ENCODE results near the gene SPDYE17.
"Not testable (repeated sequence)": the region's sequence is repeated elsewhere in the genome, so short reads cannot be mapped to it uniquely, and the experiment has no call there.

DNA sequence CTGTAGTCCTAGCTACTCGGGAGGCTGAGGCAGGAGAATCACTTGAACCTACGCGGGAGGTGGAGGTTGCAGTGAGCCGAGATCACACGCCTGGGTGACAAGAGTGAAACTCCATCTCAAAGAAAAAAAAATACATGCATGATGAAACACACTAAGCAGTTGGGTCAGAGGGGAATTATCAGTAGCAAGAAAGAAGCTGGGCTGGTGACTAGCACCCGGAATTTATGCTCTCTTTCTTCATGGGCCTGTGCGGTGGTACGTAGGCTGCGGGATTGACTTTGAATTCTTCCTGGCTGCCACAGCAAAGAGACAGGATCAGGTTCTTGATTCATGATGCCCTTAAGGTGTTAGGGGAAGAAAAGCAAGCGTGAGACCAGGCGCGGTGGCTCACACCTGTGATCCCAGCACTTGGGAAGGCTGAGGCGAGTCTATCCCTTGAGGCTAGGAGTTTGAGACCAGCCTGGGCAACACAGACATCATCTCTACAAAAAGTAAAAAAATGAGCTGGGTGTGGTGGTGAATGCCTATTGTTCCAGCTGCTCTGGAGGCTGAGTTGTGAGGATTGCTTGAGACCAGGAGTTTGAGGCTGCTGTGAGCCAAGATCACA is 54.3 kb downstream of the SPDYE17 start:
- TF ChIP-seq, protein P1, sequence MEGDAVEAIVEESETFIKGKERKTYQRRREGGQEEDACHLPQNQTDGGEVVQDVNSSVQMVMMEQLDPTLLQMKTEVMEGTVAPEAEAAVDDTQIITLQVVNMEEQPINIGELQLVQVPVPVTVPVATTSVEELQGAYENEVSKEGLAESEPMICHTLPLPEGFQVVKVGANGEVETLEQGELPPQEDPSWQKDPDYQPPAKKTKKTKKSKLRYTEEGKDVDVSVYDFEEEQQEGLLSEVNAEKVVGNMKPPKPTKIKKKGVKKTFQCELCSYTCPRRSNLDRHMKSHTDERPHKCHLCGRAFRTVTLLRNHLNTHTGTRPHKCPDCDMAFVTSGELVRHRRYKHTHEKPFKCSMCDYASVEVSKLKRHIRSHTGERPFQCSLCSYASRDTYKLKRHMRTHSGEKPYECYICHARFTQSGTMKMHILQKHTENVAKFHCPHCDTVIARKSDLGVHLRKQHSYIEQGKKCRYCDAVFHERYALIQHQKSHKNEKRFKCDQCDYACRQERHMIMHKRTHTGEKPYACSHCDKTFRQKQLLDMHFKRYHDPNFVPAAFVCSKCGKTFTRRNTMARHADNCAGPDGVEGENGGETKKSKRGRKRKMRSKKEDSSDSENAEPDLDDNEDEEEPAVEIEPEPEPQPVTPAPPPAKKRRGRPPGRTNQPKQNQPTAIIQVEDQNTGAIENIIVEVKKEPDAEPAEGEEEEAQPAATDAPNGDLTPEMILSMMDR (conservative IDR thresholded peaks at IDR 0.05; ENCODE audit: low read depth, low read length) = not testable (repeated sequence)
- not testable (repeated sequence) for TF ChIP-seq EZH2 (IDR thresholded peaks at IDR 0.05; ENCODE audit: borderline replicate concordance, low read depth, low read length, poor library complexity, severe bottlenecking)

All from A673 (cell line).